Parathyroid adenoma (tissue), 2 donors: ENCODE measurements around the gene ZDHHC14.

Source experiments
- H2AFZ ChIP-seq: fragments of 300-600 bp; sonication (generic); one replicate; pipeline ENCODE4 v1.7.0; 2017; ENCODE audit warnings: antibody characterized with exemption, mild to moderate bottlenecking
- H3K27ac ChIP-seq: fragments of 300-600 bp; sonication (generic); one replicate; pipeline ENCODE4 v1.7.0; 2017
- H3K27me3 ChIP-seq: fragments of 300-600 bp; sonication (generic); one replicate; pipeline ENCODE4 v1.7.0; 2017; ENCODE audit warnings: low read length; ENCODE audit not compliant: control insufficient read depth, insufficient read depth
- H3K36me3 ChIP-seq: fragments of 300-600 bp; sonication (generic); one replicate; pipeline ENCODE4 v1.7.0; 2017; ENCODE audit warnings: low read length; ENCODE audit not compliant: control insufficient read depth, insufficient read depth
- H3K4me1 ChIP-seq: fragments of 300-600 bp; sonication (generic); one replicate; pipeline ENCODE4 v1.7.0; 2017; ENCODE audit warnings: control low read depth
- H3K4me2 ChIP-seq: fragments of 300-600 bp; sonication (generic); one replicate; pipeline ENCODE4 v1.7.0; 2017; ENCODE audit warnings: low read length
- H3K4me3 ChIP-seq: fragments of 300-600 bp; sonication (generic); one replicate; pipeline ENCODE4 v1.7.0; 2017; ENCODE audit warnings: low read depth, low read length
- H3K79me2 ChIP-seq: fragments of 300-600 bp; sonication (generic); one replicate; pipeline ENCODE4 v1.7.0; 2017; ENCODE audit warnings: control low read depth
- H3K9ac ChIP-seq: fragments of 300-600 bp; sonication (generic); one replicate; pipeline ENCODE4 v1.7.0; 2017; ENCODE audit warnings: mild to moderate bottlenecking
- H3K9me3 ChIP-seq: fragments of 300-600 bp; sonication (generic); one replicate; pipeline ENCODE4 v1.7.0; 2017; ENCODE audit warnings: low read length; ENCODE audit not compliant: control insufficient read depth
- CTCF ChIP-seq: fragments of 300-600 bp; sonication (generic); IDR thresholded peaks from one replicate; pipeline ENCODE4 v1.7.0; 2017; ENCODE audit warnings: antibody characterized with exemption, mild to moderate bottlenecking
- donor health status: primary hyperparathyroidism.

ZDHHC14 gene

GRCh38 chr6:157379656-157380457 is 1.1 kb upstream of the ZDHHC14 start:
- no peaks in the 10 kb centered on the region for H3K27me3 ChIP-seq
- peaks cover 10% of the 10 kb centered on the region for H3K79me2 ChIP-seq
- no peak for TF ChIP-seq CTCF
- peaks cover 3% of the 10 kb centered on the region for H3K4me1 ChIP-seq
- no peaks in the 10 kb centered on the region for H3K36me3 ChIP-seq
- H3K9ac ChIP-seq: peak overlapping the region; percentile 84
- peak overlapping the region; percentile 87 for H3K4me3 ChIP-seq
- peak overlapping the region; percentile 64 for H3K4me2 ChIP-seq
- peak overlapping the region; percentile 89 for H3K27ac ChIP-seq
- peak overlapping the region; percentile 94 for H2AFZ ChIP-seq
- no peaks in the 10 kb centered on the region for H3K9me3 ChIP-seq

GRCh38 chr6:157380458-157380778 is 572 bp upstream of the ZDHHC14 start:
- Histone ChIP-seq H3K36me3 (no peaks in the 10 kb centered on the region), H3K79me2 (peaks cover 10% of the 10 kb centered on the region), H3K9ac (peak overlapping the region; percentile 84), H3K4me2 (peak overlapping the region; percentile 64), H3K9me3 (no peaks in the 10 kb centered on the region), H2AFZ (peak overlapping the region; percentile 94), H3K27ac (peak overlapping the region; percentile 89), H3K4me3 (peak overlapping the region; percentile 87), H3K27me3 (no peaks in the 10 kb centered on the region), H3K4me1 (peaks cover 3% of the 10 kb centered on the region)
- TF ChIP-seq CTCF: no peak

- H3K36me3 ChIP-seq: no peaks in the 10 kb centered on the region
- H3K79me2 ChIP-seq: peaks cover 10% of the 10 kb centered on the region
- no peaks in the 10 kb centered on the region for H3K27me3 ChIP-seq
- no peaks in the 10 kb centered on the region for H3K9me3 ChIP-seq
- peak overlapping the region; percentile 78 for H3K4me2 ChIP-seq
- no peak for TF ChIP-seq CTCF
- peak overlapping the region; percentile 11 for H3K9ac ChIP-seq
- H2AFZ ChIP-seq: peak overlapping the region; percentile 51
- peaks cover 6% of the 10 kb centered on the region for H3K4me1 ChIP-seq
- peak overlapping the region; percentile 30 for H3K27ac ChIP-seq
- H3K4me3 ChIP-seq: peak overlapping the region; percentile 77
Observed at GRCh38 chr6:157381631-157382621, 936 bp downstream of the ZDHHC14 start.

- no peak overlapping the region for H3K27ac ChIP-seq
- peak overlapping the region; percentile 51 for H2AFZ ChIP-seq
- no peak overlapping the region for H3K9ac ChIP-seq
- peaks cover 6% of the 10 kb centered on the region for H3K4me1 ChIP-seq
- H3K4me3 ChIP-seq: peak overlapping the region; percentile 77
- no peaks in the 10 kb centered on the region for H3K36me3 ChIP-seq
- H3K9me3 ChIP-seq: no peaks in the 10 kb centered on the region
- H3K4me2 ChIP-seq: peak overlapping the region; percentile 78
- no peak for TF ChIP-seq CTCF
- peaks cover 10% of the 10 kb centered on the region for H3K79me2 ChIP-seq
- no peaks in the 10 kb centered on the region for H3K27me3 ChIP-seq
Observed at GRCh38 chr6:157382821-157383220, 1.8 kb downstream of the ZDHHC14 start.
